Skin epidermis (tissue), 12 donors: ENCODE results near the gene DRD4.
"Not testable (repeated sequence)": the region's sequence is repeated elsewhere in the genome, so short reads cannot be mapped to it uniquely, and the experiment has no call there.

ENCODE experiments used
- H3K27ac ChIP-seq, 21 experiments: fragments of 200-600 bp; sonication (generic) in 11 of 21; one replicate each; pipeline ENCODE4 v1.5.0; 2020; ENCODE audit warnings: mild to moderate bottlenecking in 3 of 21, inconsistent platforms in 2 of 21, moderate library complexity in 2 of 21
- H3K4me3 ChIP-seq, 7 experiments: fragments of 200-600 bp; sonication (generic) in 2 of 7; one replicate each; pipeline ENCODE4 v1.5.0; 2020; ENCODE audit warnings: inconsistent platforms in 2 of 7, mild to moderate bottlenecking in 2 of 7, moderate library complexity in 1 of 7

Gene DRD4

GRCh38 chr11:639332-639955, 2.4 kb downstream of the DRD4 start:
- Histone ChIP-seq H3K27ac (no peak overlapping the region), H3K4me3 (no peak overlapping the region)

- Histone ChIP-seq H3K4me3 (no peak overlapping the region), H3K27ac (no peak overlapping the region)
These were observed 3.1 kb downstream of the DRD4 start for GRCh38 chr11:640021-640706.

- Histone ChIP-seq H3K4me3 (no peak overlapping the region), H3K27ac (no peak overlapping the region)
These were observed 4.8 kb downstream of the DRD4 start for GRCh38 chr11:641806-642370.

GRCh38 chr11:643366-643765, 6.3 kb downstream of the DRD4 start:
- H3K4me3 ChIP-seq: no peak overlapping the region
- no peak overlapping the region for H3K27ac ChIP-seq

DNA sequence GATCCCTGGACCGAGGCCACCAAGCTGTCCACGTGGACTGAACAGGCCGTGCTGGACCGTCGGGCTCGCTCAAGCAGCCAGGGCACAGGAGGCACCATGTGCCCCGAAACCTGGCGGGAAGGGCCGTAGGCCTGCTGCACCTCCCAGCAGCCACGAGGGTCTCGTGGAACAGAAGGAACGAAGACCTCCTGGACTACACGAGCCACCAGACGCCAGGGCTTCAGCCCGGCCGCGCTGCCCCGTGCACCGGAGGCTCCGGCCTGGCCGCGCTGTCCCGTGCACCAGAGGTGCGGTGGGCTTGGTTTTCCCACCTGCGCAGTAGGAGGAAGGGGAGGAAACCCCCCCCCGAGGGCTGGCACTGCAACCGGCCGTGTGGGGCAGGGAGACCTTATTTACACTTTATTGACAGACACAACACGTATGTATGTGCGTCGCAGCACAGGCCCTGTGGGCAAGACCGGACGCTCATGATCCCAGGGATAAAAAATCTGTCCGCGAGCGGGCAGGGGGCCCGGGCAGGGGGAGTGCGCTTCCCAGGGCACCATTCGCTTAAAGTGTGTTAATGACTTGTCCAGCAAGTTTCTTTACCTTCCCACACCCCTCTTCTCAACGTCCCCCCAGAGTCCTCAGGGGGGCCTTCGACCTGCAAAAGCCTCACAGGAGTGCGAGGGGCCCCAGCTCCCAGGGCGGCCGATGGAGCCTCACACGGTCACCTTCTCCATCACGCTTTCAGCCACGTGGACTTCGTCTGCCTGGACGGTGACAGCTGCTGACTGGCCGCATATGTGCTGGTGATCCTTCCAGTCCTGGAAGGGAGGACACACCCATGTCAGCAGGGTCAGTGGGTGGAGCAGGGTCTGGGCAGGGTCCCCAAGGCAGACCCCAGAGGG, 7.0 kb downstream of the DRD4 start:
- Histone ChIP-seq H3K27ac (no peak overlapping the region), H3K4me3 (no peak overlapping the region)

DNA sequence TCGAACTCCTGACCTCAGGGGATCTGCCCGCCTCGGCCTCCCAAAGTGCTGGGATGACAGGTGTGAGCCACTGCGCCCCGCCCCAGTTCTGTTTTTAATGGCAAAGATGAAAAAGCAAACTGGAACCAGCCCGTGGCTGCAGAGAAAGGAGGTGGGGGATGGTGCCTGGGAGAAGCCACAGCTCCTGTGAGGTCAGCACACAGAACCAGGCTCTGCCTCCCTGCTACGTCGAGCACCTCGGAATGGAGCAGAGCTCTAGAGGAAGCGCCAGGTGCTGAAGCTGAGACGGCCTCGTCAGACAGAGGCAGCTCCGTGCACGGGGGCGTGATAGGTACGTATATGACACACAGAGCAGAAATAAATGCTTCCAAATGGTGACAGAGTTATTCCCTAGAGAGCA, 8.5 kb downstream of the DRD4 start:
- no peak overlapping the region for H3K4me3 ChIP-seq

DNA sequence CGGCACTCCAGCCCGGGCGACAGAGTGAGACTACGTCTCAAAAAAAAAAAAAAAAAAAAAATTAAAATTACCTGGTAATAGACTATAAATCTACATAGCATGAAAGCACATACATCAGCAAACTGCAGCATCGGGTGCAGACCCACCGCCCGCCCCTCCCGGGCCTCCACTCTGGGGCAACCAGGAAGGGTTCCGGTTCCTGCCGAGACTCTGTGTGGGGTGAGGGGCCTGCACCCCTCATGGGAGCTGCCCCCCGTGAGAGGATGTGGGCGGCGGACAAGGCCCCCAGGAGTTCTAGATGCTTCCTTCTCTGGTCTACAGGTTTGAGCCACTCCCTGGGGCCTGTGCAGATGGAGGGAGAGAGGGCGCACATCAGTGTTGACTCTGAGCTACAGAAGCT, 9.1 kb downstream of the DRD4 start:
- H3K4me3 ChIP-seq: no peak overlapping the region
- H3K27ac ChIP-seq: no peak overlapping the region

More for the DNA sequence above, 8.5 kb downstream of the DRD4 start:
- H3K27ac ChIP-seq: no peak overlapping the region

DNA sequence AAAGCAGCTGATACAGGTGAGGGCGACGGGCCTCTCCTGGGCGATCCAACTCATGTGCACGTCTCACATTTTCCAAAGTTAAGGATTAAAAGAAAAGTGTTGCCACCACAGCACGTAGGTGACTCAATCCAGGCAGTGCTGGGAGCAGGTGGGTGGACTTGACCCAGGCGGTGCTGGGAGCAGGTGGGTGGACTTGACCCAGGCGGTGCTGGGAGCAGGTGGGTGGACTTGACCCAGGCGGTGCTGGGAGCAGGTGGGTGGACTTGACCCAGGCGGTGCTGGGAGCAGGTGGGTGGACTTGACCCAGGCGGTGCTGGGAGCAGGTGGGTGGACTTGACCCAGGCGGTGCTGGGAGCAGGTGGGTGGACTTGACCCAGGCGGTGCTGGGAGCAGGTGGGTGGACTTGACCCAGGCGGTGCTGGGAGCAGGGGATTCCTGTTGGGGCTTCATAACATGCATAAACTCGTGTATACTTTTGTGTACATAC, 10.6 kb downstream of the DRD4 start:
- H3K27ac ChIP-seq, H3K4me3 ChIP-seq: not testable (repeated sequence)

DNA sequence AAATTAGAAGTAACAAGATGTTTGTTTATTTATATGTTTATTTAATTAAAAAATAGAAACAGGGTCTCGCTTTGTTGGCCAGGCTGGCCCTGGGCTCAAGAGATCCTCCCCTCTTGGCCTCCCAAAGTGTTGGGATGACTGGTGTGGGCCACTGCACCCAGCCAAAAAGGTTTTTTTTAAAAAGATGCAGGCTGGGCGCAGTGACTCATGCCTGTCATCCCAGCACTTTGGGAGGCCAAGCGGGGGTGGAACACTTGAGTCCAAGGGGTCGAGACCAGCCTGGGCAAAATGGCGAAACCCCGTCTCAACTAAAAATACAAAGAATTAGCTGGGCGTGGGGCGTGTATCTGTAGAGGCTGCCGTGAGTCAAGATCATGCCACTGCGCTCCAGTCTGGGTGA, 13.4 kb downstream of the DRD4 start:
- H3K27ac ChIP-seq: no peak overlapping the region
- H3K4me3 ChIP-seq: no peak overlapping the region

DNA sequence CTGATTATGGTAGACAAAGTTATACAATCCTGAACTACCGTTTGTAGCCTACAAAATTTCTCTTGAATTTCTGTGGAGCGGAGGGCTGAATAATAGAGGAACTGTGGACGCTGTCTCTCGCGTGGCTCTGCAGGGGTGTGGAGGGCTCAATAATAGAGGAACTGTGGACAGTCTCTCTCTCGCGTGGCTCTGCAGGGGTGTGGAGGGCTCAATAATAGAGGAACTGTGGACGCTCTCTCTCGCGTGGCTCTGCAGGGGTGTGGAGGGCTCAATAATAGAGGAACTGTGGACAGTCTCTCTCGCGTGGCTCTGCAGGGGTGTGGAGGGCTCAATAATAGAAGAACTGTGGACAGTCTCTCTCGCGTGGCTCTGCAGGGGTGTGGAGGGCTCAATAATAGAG, 16.1 kb downstream of the DRD4 start:
- H3K27ac ChIP-seq, H3K4me3 ChIP-seq: not testable (repeated sequence)

GRCh38 chr11:653837-654236, 16.8 kb downstream of the DRD4 start:
- Histone ChIP-seq H3K27ac (no peak overlapping the region), H3K4me3 (no peak overlapping the region)

DNA sequence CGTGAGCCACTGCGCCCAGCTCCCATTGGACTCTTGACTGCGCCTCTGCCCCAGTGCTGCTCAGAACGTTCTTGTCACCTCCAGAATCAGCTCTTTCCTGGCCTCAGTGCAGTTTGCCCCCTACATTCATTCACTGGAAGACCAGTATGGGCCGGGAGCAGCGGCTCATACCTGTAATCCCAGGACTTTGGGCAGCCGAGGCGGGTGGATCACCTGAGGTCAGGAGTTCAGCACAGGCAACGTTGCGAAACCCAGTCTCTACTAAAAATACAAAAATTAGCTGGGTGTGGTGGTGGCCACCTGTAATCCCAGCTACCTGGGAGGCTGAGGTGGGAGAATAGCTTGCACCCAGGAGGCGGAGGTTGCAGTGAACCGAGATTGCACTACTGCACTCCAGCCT, 17.4 kb downstream of the DRD4 start:
- H3K4me3 ChIP-seq, H3K27ac ChIP-seq: not testable (repeated sequence)

GRCh38 chr11:655036-655726, 18.1 kb downstream of the DRD4 start:
- H3K27ac ChIP-seq: no peak overlapping the region
- H3K4me3 ChIP-seq: no peak overlapping the region

DNA sequence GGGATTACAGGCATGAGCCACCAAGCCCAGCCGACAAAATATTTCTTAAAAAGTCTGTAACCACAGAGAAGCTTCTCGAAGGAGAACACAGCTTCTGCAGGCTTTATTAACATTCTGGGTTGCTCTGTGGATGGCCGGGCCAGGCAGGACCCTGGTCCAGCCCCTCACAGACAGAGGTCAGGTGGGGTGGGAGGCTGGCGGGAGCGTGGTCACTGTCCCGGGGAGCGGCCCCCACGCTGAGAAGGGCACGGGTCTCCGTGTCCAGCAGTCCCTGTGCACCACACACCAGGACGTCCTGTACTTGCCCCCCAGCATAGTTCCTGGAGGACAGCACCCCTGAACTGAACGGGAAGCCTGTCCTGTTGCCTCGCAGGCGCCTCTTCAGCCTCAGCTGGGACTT, 19.4 kb downstream of the DRD4 start:
- no peak overlapping the region for H3K27ac ChIP-seq

DNA sequence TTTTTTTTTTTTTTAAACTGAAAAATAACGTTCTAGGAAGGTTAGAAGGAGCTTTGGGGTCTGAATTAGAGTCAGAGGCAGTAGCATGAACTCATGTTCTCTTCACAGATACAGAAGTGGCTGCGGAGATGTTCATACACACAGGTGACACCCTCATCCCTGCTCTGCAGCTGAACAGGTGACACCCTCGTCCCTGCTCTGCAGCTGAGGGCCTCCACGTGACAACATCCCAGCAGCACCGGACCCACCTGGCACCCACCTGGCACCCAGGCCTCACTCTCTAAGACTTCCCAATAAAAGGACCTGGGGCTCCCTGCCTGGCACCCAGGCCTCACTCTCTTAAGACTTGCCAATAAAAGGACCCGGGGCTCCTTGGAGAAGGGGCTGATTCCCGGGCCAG, 19.8 kb downstream of the DRD4 start:
- no peak overlapping the region for H3K27ac ChIP-seq
- no peak overlapping the region for H3K4me3 ChIP-seq

More for the DNA sequence above, 19.4 kb downstream of the DRD4 start:
- no peak overlapping the region for H3K4me3 ChIP-seq

- Histone ChIP-seq H3K4me3 (no peak overlapping the region), H3K27ac (peak overlapping the region in 2 of 21 experiments; percentile 29)
These were observed 20.6 kb downstream of the DRD4 start for GRCh38 chr11:657691-658126.

DNA sequence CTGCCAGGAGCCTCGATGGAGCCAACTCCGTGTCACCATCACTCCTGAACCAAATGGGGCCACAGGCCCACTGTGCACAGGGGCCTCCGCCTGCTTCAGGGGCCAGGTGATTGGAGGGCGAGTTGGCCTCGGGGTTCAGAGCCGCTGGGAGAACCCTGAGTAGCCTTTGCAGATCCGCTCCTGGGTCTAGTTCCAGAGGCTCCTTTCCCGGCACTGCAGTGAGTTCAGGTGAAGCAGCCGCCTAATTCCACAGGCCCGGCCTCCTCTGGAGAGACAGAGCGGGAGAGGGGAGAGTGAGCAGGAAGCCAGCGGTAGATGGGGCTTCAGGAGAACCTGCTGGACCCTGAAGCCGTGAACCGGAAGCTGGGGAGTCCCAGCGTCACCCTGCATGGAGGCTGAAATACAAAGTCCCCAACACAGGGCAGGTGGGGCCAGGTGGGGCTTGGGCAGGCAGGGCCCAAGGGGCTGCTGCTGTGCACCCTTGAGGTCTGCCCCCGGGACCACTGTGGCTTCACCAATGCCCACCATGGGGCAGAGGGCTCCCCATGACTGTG, 22.5 kb downstream of the DRD4 start:
- Histone ChIP-seq H3K27ac (no peak overlapping the region), H3K4me3 (no peak overlapping the region)

GRCh38 chr11:660281-660680, 23.2 kb downstream of the DRD4 start:
- Histone ChIP-seq H3K4me3 (no peak overlapping the region), H3K27ac (no peak overlapping the region)

GRCh38 chr11:660681-661444, 23.8 kb downstream of the DRD4 start:
- Histone ChIP-seq H3K27ac (no peak overlapping the region), H3K4me3 (no peak overlapping the region)
